Measurements from ENCODE around the gene TBX5. TPM values are rescaled to one million over a fixed set of nuclear protein-coding genes. Genes with fewer than 3 reads are reported as not detected.

TBX5 gene
- total RNA-seq, 1 donor from 2014 or later = 8.4 TPM

- H3K4me1 Mint-ChIP-seq = peaks cover 2% of the 10 kb centered on the region
- no peaks in the 10 kb centered on the region for H3K36me3 Mint-ChIP-seq
- TF ChIP-seq CTCF (IDR thresholded peaks at IDR 0.05; ENCODE audit: unreplicated experiment) = no peak
- no peak overlapping the region for H3K27ac Mint-ChIP-seq
- H3K4me3 Mint-ChIP-seq = no peak overlapping the region
- DNase-seq (ENCODE audit: low spot score in 2 of 2, unreplicated experiment in 2 of 2) = no peak
- peaks cover 3% of the 10 kb centered on the region for H3K9me3 Mint-ChIP-seq
- peaks cover 17% of the 10 kb centered on the region for H3K27me3 Mint-ChIP-seq (ENCODE audit: low read depth)
Measured at GRCh38 chr12:114314974-114315720, 90.8 kb downstream of the TBX5 start.

GRCh38 chr12:114314403-114314802, 91.5 kb downstream of the TBX5 start:
- H3K36me3 Mint-ChIP-seq = no peaks in the 10 kb centered on the region
- peaks cover 3% of the 10 kb centered on the region for H3K9me3 Mint-ChIP-seq
- no peaks in the 10 kb centered on the region for H3K4me1 Mint-ChIP-seq
- no peak overlapping the region for H3K4me3 Mint-ChIP-seq
- no peak overlapping the region for H3K27ac Mint-ChIP-seq
- peaks cover 20% of the 10 kb centered on the region for H3K27me3 Mint-ChIP-seq (ENCODE audit: low read depth)
- no peak for DNase-seq (ENCODE audit: low spot score in 2 of 2, unreplicated experiment in 2 of 2)
- no peak for TF ChIP-seq CTCF (IDR thresholded peaks at IDR 0.05; ENCODE audit: unreplicated experiment)

- TF ChIP-seq CTCF (IDR thresholded peaks at IDR 0.05; ENCODE audit: unreplicated experiment) = peak; percentile 22
- Mint-ChIP-seq H3K4me3 (no peak overlapping the region), H3K27me3 (ENCODE audit: low read depth) (peaks cover 23% of the 10 kb centered on the region), H3K9me3 (peaks cover 3% of the 10 kb centered on the region), H3K27ac (no peak overlapping the region), H3K36me3 (no peaks in the 10 kb centered on the region), H3K4me1 (no peaks in the 10 kb centered on the region)
- no peak for DNase-seq (ENCODE audit: low spot score in 2 of 2, unreplicated experiment in 2 of 2)
Measured at GRCh38 chr12:114313910-114314309, 92.0 kb downstream of the TBX5 start.

GRCh38 chr12:114311974-114312373, 94.0 kb downstream of the TBX5 start:
- Mint-ChIP-seq H3K27ac (no peak overlapping the region), H3K27me3 (ENCODE audit: low read depth) (peaks cover 35% of the 10 kb centered on the region), H3K36me3 (no peaks in the 10 kb centered on the region), H3K4me1 (no peaks in the 10 kb centered on the region), H3K4me3 (no peak overlapping the region), H3K9me3 (no peaks in the 10 kb centered on the region)
- DNase-seq (ENCODE audit: low spot score in 2 of 2, unreplicated experiment in 2 of 2) = no peak
- TF ChIP-seq CTCF (IDR thresholded peaks at IDR 0.05; ENCODE audit: unreplicated experiment) = no peak

- H3K9me3 Mint-ChIP-seq = peaks cover 8% of the 10 kb centered on the region
- H3K4me3 Mint-ChIP-seq = no peak overlapping the region
- TF ChIP-seq CTCF (IDR thresholded peaks at IDR 0.05; ENCODE audit: unreplicated experiment) = no peak
- DNase-seq (ENCODE audit: low spot score in 2 of 2, unreplicated experiment in 2 of 2) = no peak
- no peak overlapping the region for H3K27ac Mint-ChIP-seq
- peaks cover 35% of the 10 kb centered on the region for H3K27me3 Mint-ChIP-seq (ENCODE audit: low read depth)
- no peaks in the 10 kb centered on the region for H3K36me3 Mint-ChIP-seq
- H3K4me1 Mint-ChIP-seq = peaks cover 10% of the 10 kb centered on the region
Measured at GRCh38 chr12:114306646-114307045, 99.3 kb downstream of the TBX5 start.
